ENCODE results near the gene SORCS2. TPM values are rescaled to one million over a fixed set of nuclear protein-coding genes. Genes with fewer than 3 reads are reported as not detected.

Gene SORCS2
- polyA plus RNA-seq, 1 donor (not counting 4 experiments of a cell fraction or from before 2014, with no cell fraction given): 0.09 TPM

DNA sequence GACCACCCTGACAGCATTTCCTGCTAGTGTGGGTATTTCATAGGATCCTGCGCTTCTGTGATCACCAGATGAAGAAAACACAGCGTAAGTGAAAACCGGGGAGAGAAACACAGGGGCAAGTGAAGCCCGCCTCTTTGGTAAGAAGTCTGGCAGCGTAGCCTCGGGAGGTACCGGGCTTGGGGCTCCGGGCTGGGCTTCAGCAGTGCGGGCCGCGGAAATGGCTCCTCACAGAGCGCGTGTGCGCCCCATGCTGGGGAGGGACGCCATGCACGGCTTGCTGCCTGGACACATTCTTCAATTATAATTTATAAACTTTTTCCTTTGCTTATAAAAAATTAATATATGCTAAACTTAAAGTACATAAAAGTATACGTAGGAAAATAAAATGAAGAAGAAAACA is 595.9 kb downstream of the SORCS2 start:
- H2AFZ ChIP-seq (ENCODE audit: control insufficient read depth, low read length): no peak overlapping the region
- H3K9ac ChIP-seq (ENCODE audit: control insufficient read depth, extremely low read depth, insufficient read depth, low read length): no peak overlapping the region
- no peak overlapping the region for H3K4me3 ChIP-seq (ENCODE audit: control insufficient read depth in 2 of 3, extremely low read depth in 1 of 3, insufficient read depth in 2 of 3, low read depth in 1 of 3, low read length in 3 of 3)
- no peaks in the 10 kb centered on the region for H3K9me1 ChIP-seq (ENCODE audit: control insufficient read depth, extremely low read depth, insufficient read depth, low read length)
- peaks cover 6 to 33% of the 10 kb centered on the region in 2 experiments for H3K36me3 ChIP-seq (ENCODE audit: control insufficient read depth in 2 of 2, extremely low read depth in 1 of 2, insufficient read depth in 2 of 2, low read length in 2 of 2)
- no peaks in the 10 kb centered on the region for H3K79me2 ChIP-seq (ENCODE audit: control insufficient read depth, insufficient read depth, low read length)
- FAIRE-seq (no peak), DNase-seq (ENCODE audit: low read depth, low spot score) (no peak)
- H3K27me3 ChIP-seq (ENCODE audit: control insufficient read depth, extremely low read depth, insufficient read depth, low read length): no peaks in the 10 kb centered on the region
- H3K4me2 ChIP-seq (ENCODE audit: control insufficient read depth, extremely low read depth, insufficient read depth, low read depth, low read length): no peak overlapping the region
- H3K27ac ChIP-seq (ENCODE audit: control insufficient read depth, insufficient read depth, low read length): no peak overlapping the region
- no peaks in the 10 kb centered on the region for H3K9me3 ChIP-seq (ENCODE audit: control insufficient read depth, low read depth, low read length)
- no peaks in the 10 kb centered on the region for H4K20me1 ChIP-seq (ENCODE audit: control insufficient read depth, extremely low read depth, insufficient read depth, low read length)
- dilution Hi-C loops (cut with MboI; ENCODE audit: extremely low pct_ligation_motif_present, low sequenced_read_pairs): no loop called here
- TF ChIP-seq, protein P1, sequence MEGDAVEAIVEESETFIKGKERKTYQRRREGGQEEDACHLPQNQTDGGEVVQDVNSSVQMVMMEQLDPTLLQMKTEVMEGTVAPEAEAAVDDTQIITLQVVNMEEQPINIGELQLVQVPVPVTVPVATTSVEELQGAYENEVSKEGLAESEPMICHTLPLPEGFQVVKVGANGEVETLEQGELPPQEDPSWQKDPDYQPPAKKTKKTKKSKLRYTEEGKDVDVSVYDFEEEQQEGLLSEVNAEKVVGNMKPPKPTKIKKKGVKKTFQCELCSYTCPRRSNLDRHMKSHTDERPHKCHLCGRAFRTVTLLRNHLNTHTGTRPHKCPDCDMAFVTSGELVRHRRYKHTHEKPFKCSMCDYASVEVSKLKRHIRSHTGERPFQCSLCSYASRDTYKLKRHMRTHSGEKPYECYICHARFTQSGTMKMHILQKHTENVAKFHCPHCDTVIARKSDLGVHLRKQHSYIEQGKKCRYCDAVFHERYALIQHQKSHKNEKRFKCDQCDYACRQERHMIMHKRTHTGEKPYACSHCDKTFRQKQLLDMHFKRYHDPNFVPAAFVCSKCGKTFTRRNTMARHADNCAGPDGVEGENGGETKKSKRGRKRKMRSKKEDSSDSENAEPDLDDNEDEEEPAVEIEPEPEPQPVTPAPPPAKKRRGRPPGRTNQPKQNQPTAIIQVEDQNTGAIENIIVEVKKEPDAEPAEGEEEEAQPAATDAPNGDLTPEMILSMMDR (optimal IDR thresholded peaks at IDR 0.05 in 1 of 3, IDR thresholded peaks at IDR 0.05 in 1 of 3, conservative IDR thresholded peaks at IDR 0.05 in 1 of 3; ENCODE audit: extremely low read depth in 1 of 3, insufficient read depth in 2 of 3, low read length in 3 of 3): no peak
- no peak for TF ChIP-seq EZH2 (IDR thresholded peaks at IDR 0.05; ENCODE audit: low read length)
- H3K4me1 ChIP-seq (ENCODE audit: control insufficient read depth, extremely low read depth, insufficient read depth, low read length): no peaks in the 10 kb centered on the region

DNA sequence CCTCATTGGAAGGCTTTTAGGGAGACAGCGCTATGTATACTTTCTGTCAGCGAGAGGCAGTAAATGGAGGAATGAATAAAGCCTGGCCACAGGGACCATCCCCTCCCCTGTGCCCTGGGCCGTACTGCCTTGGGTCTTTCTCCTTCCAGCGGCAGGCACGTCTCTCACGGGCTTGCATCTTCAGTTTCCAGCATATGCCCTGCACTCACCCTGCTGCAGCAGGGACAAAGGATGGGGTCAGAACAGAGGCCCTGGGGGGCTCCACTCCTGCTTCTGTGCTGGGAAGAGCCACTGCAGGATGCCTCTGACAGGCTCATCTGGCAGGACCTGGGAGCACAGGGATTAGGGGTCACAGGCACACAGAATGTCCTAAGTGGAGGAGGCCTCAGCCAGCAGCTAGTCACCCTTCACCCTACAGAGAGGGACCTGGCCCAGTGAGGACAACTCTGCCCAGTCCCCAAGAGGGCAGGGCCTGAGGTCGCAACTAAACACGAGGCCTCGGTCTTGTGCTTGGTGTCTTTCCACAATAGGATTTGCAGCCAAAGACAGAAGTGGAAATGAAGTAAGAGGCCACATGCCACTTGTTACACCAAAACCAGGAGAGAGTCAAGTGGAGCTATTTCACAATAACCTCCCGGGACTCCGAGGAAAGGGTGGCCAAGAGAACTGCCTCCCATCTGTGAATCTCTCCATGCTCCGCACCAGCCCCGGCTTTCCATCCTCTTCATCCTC is 596.5 kb downstream of the SORCS2 start:
- FAIRE-seq (no peak), DNase-seq (ENCODE audit: low read depth, low spot score) (no peak)
- H3K9ac ChIP-seq (ENCODE audit: control insufficient read depth, extremely low read depth, insufficient read depth, low read length): no peak overlapping the region
- H3K9me3 ChIP-seq (ENCODE audit: control insufficient read depth, low read depth, low read length): no peaks in the 10 kb centered on the region
- H3K4me3 ChIP-seq (ENCODE audit: control insufficient read depth in 2 of 3, extremely low read depth in 1 of 3, insufficient read depth in 2 of 3, low read depth in 1 of 3, low read length in 3 of 3): no peak overlapping the region
- no peaks in the 10 kb centered on the region for H3K4me1 ChIP-seq (ENCODE audit: control insufficient read depth, extremely low read depth, insufficient read depth, low read length)
- H3K36me3 ChIP-seq (ENCODE audit: control insufficient read depth in 2 of 2, extremely low read depth in 1 of 2, insufficient read depth in 2 of 2, low read length in 2 of 2): peaks cover 8 to 35% of the 10 kb centered on the region in 2 experiments
- dilution Hi-C loops (cut with MboI; ENCODE audit: extremely low pct_ligation_motif_present, low sequenced_read_pairs): no loop called here
- no peaks in the 10 kb centered on the region for H3K79me2 ChIP-seq (ENCODE audit: control insufficient read depth, insufficient read depth, low read length)
- no peak overlapping the region for H2AFZ ChIP-seq (ENCODE audit: control insufficient read depth, low read length)
- no peaks in the 10 kb centered on the region for H3K27me3 ChIP-seq (ENCODE audit: control insufficient read depth, extremely low read depth, insufficient read depth, low read length)
- no peaks in the 10 kb centered on the region for H4K20me1 ChIP-seq (ENCODE audit: control insufficient read depth, extremely low read depth, insufficient read depth, low read length)
- TF ChIP-seq, protein P1 (optimal IDR thresholded peaks at IDR 0.05 in 1 of 3, IDR thresholded peaks at IDR 0.05 in 1 of 3, conservative IDR thresholded peaks at IDR 0.05 in 1 of 3; ENCODE audit: extremely low read depth in 1 of 3, insufficient read depth in 2 of 3, low read length in 3 of 3): no peak
- H3K4me2 ChIP-seq (ENCODE audit: control insufficient read depth, extremely low read depth, insufficient read depth, low read depth, low read length): no peak overlapping the region
- H3K27ac ChIP-seq (ENCODE audit: control insufficient read depth, insufficient read depth, low read length): no peak overlapping the region
- H3K9me1 ChIP-seq (ENCODE audit: control insufficient read depth, extremely low read depth, insufficient read depth, low read length): no peaks in the 10 kb centered on the region

All from keratinocyte (primary cell).